Measurements from ENCODE around the gene GCNT2.
"Not testable (repeated sequence)": the region's sequence is repeated elsewhere in the genome, so short reads cannot be mapped to it uniquely, and the experiment has no call there.

Gene GCNT2

GRCh38 chr6:10528158-10528981 lies 7.2 kb downstream of the GCNT2 start:
- TF ChIP-seq CTCF (IDR thresholded peaks at IDR 0.05; ENCODE audit: low read length, missing control alignments), result no peak
- DNase-seq (ENCODE audit: low read depth), result no peak
- no peak overlapping the region for H3K4me3 ChIP-seq (replicated peaks; ENCODE audit: low read depth, low read length)

- DNase-seq (ENCODE audit: low read depth), result no peak
- TF ChIP-seq CTCF (IDR thresholded peaks at IDR 0.05; ENCODE audit: low read length, missing control alignments), result no peak
- no peak overlapping the region for H3K4me3 ChIP-seq (replicated peaks; ENCODE audit: low read depth, low read length)
Measured at GRCh38 chr6:10529231-10529801, 8.2 kb downstream of the GCNT2 start.

- H3K4me3 ChIP-seq (replicated peaks; ENCODE audit: low read depth, low read length); DNase-seq (ENCODE audit: low read depth): not testable (repeated sequence)
Measured at GRCh38 chr6:10529828-10530374, 8.8 kb downstream of the GCNT2 start.

GRCh38 chr6:10531503-10531902 lies 10.4 kb downstream of the GCNT2 start:
- DNase-seq (ENCODE audit: low read depth), result no peak
- no peak for TF ChIP-seq CTCF (IDR thresholded peaks at IDR 0.05; ENCODE audit: low read length, missing control alignments)
- no peak overlapping the region for H3K4me3 ChIP-seq (replicated peaks; ENCODE audit: low read depth, low read length)

- H3K4me3 ChIP-seq (replicated peaks; ENCODE audit: low read depth, low read length), result no peak overlapping the region
- no peak for DNase-seq (ENCODE audit: low read depth)
Measured at GRCh38 chr6:10531942-10532341, 10.8 kb downstream of the GCNT2 start.

GRCh38 chr6:10532392-10532791 lies 11.2 kb downstream of the GCNT2 start:
- H3K4me3 ChIP-seq (replicated peaks; ENCODE audit: low read depth, low read length), result no peak overlapping the region
- no peak for TF ChIP-seq CTCF (IDR thresholded peaks at IDR 0.05; ENCODE audit: low read length, missing control alignments)

More at GRCh38 chr6:10531942-10532341, 10.8 kb downstream of the GCNT2 start:
- TF ChIP-seq CTCF (IDR thresholded peaks at IDR 0.05; ENCODE audit: low read length, missing control alignments), result no peak

GRCh38 chr6:10534419-10534762 lies 13.2 kb downstream of the GCNT2 start:
- H3K4me3 ChIP-seq (replicated peaks; ENCODE audit: low read depth, low read length), result no peak overlapping the region
- no peak for DNase-seq (ENCODE audit: low read depth)
- TF ChIP-seq CTCF (IDR thresholded peaks at IDR 0.05; ENCODE audit: low read length, missing control alignments), result no peak

More at GRCh38 chr6:10532392-10532791, 11.2 kb downstream of the GCNT2 start:
- DNase-seq (ENCODE audit: low read depth), result no peak
